Stimulated activated CD4-positive, alpha-beta T cell treated with anti-CD3 and anti-CD28 coated beads, Interleukin-1b, Interleukin-23, amount 100 ng/mL, for 48 hours (primary cell): Measurements from ENCODE around the gene AMN1.
"Not testable (repeated sequence)": the region's sequence is repeated elsewhere in the genome, so short reads cannot be mapped to it uniquely, and the experiment has no call there.

Source experiments
- DNase-seq: peaks from one replicate; pipeline ENCODE4 v3.0.0-alpha.2; 2020

Gene AMN1

DNA sequence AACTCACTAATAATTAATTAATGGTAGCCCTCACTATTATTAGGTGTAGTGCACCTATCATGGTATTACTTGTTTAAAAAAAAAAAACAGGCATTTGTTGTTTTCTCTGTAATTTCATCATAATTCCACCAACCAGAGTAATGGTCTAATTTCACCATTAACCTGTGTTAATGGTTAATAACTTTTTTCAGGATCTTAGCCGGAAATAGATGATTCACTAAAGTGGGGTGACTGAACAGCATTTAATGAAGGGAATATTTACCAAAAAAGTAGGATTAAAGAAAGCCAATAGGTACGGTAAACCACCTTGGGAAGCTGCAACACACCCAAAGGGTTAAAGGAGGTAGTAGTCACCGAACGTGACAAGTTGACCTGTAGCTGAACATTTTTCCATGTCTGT lies 56.3 kb downstream of the AMN1 start:
- no peak for DNase-seq

- DNase-seq: not testable (repeated sequence)
Measured at GRCh38 chr12:31669582-31669981, 59.2 kb downstream of the AMN1 start.

- DNase-seq: no peak
Measured at GRCh38 chr12:31669020-31669419, 59.8 kb downstream of the AMN1 start.

DNA sequence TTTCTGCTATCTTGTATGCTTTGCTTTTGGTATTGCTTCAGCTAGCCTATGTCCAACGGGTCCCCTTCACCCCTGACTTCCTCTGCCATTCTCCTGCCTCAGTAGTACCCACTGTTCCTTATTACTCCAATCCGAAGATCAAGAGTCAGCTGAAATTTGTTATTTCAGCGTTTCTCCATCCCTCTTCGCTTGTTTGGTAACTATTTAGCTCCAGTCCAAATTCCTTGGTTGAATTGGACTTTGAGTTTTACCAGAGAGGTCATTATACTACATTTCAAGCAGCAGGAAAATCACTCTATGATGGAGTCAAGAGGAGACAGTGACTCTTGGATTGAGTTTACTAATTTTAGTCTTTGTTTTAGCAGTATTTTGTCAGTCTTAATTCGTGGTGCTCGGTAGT lies 64.8 kb downstream of the AMN1 start:
- DNase-seq: no peak

GRCh38 chr12:31663576-31663975 lies 65.2 kb downstream of the AMN1 start:
- DNase-seq: no peak

- no peak for DNase-seq
Measured at GRCh38 chr12:31662176-31662849, 66.5 kb downstream of the AMN1 start.

DNA sequence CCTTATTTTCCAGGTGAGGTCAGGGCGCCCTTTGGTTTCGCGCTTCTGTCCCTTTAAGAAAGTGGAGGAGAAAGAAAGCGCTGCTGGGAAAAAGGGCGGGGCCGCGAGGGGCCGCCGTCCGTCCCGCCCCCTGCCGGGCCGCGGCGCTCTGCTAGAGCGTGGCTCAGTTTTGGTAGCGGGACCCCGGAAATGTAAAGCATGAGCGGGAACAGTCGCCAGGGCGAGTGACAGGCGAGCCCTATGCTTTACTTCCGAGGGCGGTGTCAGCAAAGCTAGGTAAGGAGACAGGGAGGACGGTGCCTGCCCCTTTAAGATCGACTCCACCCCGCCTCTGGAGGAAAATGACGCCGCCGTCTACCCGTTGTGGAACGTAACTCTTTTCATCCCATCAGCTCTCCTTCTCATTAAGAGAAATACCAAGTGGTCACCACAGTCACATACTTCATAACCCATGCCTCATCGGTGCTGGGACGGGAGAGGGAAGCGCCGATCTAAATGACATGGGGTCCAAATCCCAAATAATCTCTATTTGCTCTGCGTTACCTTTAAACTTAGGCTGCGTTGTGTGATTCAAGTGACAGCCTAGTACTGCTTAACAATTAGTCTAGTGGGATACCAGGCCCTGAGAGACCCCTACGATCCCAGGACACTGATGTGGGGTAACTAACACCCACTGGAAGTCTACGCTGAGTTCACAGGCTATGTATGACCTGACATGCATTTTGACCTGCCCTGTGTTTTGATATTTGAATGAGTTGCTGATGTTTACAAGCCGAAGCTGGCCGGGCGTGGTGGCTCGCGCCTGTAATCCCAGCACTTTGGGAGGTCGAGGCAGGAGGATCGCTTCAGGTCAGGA lies 69.5 kb downstream of the AMN1 start, which contains the start of gene ETFBKMT:
Gene ETFBKMT (plus strand): TSS at position 602 of the 856 bp plus-strand sequence. CDS start 2,266 bp downstream, outside the sequence.
- DNase-seq: peak; percentile 96

- DNase-seq: no peak
Measured at GRCh38 chr12:31658471-31659086, 70.2 kb downstream of the AMN1 start.

DNA sequence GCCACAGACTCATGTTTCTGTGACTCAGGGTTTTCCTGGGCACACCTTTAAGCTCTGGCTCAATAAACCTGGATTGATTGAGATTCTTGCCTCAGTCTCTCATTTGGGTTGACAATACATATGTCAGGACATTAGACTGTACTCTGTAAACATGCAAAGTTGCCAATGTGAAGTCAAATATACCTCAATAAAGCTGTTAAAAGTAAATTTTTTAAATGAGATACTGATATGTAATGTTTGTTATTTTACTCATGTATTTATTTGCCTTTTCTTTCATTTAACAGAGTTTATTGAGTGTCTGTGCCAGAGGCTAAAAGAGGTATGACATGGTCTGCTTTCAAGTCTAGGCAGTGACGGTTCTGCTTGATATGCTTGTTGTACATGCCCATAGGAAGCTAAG lies 73.0 kb downstream of the AMN1 start:
- no peak for DNase-seq

- DNase-seq: no peak
Measured at GRCh38 chr12:31655208-31655607, 73.6 kb downstream of the AMN1 start.

DNA sequence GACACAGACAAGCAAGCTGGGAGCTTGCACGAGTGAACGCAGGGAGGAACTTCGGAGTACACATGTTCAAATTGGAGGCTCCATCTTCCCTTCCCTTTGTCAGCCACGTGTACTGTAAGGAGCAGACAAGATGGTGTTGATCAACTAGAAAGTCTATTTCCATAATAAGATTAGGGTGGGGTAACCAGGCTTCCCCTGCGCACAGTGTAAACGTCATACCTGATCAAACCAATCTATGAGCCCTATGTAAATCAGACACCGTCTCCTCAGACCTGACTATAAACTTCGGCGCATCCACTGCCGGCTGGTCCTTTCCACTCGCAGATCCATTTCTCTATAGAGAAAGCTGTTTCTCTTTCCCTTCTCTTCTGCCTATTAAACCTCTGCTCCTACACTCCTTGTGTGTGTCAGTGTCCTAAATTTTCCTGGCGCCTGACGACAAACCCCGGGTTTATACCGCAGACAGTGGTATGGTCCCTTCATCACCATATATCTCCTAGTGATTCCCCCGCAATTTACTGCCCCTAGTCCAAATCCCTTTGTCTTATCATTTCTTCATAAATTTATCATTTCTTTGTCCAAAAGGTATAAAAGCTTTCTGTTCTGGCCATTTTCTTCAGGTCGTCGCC lies 76.8 kb downstream of the AMN1 start:
- DNase-seq: no peak

GRCh38 chr12:31650918-31651317 lies 77.9 kb downstream of the AMN1 start:
- DNase-seq: no peak

DNA sequence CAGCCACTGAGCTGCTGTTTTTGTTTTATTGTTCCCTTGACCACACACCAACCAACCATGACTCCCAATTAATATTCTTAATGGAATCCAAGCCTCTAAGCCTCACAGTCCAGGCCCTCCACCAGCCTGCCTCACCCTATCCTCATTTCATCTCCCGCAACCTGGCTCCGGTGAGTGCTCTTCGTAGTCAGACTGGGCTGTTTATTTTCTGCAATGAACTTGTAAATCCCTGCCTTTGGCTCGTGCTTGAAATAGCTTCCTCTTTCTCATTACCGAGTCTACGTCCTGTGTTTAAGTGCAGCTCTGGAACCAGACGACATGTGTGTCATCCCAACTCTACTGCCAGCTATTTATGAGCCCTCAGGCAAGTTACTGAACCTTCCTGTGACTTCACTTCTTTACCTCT lies 81.7 kb downstream of the AMN1 start:
- DNase-seq: no peak

DNA sequence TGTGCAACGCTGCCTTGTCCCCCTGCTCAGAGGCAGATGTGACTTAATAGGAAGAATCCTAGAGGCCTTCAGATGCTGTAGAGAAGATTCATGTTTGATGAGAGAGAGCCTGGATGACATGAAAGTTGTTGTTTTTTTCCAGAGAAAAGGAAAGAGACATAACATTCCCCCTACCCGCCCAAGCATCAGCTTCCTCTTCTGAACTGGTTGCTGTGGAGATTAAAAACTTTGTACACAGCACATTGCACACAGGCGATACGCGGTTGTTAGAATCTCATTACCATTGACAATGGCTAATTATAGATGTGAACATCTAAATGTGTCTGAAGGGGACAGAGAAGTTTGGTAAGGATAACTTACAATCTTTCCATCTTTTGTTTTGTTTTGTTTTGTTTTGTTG lies 82.9 kb downstream of the AMN1 start:
- DNase-seq: no peak

DNA sequence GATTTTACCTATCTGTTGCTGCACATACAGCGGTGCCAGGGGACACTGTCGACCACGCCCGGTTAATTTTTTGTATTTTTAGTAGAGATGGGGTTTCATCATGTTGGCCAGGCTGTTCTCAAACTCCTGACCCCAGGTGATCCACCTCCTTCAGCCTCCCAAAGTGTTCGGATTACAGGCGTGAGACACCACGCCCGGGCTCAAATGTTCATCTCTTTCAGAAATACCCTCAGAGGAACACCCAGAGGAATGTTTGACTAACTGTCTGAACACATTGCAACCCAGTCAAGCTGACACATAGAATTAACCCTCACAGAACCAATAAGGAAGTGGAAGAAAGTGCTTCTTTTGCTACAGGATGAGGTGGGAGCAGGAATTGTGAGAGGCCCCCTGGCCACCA lies 84.3 kb downstream of the AMN1 start:
- no peak for DNase-seq

DNA sequence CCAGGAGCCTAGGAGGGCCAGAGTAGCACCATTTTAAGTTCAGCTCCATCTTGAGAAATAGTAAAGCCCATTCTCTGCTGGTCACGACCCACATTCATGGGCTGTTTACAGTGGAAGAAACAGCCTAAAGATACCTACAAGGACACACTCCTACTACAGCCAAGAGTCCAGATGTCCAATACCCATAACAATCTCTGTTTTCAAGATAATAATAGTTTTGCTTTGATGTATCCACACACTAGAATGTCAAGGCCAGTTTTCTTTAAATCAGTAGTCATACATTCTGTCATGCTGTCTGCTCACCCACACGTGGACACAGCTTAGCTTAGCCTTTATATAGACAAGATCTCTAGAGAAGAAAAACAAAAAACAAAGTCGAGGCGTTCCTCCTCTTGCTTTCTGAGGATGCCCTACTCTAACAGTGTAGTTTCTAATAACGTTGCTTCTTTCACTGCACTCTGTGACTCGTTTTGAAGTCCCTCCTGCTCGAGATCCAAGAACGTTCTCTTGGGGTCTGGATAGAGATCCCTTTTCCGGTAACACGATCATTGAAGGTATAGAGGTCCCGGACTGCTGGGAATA lies 87.2 kb downstream of the AMN1 start:
- DNase-seq: no peak

DNA sequence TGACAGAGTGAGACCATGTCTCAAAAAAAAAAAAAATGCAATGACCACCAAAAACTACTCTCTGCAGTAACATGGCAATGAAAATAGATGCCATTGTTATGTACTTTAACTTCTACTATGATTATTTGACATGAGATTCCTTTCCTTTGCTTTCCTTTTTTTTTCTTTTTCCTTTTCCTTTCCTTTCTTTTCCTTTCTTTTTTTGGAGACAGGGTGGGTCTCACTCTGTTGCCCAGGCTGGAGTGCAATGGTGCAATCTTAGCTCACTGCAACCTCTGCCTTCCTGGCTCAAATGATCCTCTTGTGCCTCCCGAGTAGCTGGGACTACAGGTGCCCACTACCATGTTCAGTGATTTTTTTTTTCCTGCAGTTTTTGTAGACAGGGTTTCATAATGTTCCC lies 94.2 kb downstream of the AMN1 start:
- DNase-seq: no peak

- no peak for DNase-seq
Measured at GRCh38 chr12:31633464-31633863, 95.4 kb downstream of the AMN1 start.

DNA sequence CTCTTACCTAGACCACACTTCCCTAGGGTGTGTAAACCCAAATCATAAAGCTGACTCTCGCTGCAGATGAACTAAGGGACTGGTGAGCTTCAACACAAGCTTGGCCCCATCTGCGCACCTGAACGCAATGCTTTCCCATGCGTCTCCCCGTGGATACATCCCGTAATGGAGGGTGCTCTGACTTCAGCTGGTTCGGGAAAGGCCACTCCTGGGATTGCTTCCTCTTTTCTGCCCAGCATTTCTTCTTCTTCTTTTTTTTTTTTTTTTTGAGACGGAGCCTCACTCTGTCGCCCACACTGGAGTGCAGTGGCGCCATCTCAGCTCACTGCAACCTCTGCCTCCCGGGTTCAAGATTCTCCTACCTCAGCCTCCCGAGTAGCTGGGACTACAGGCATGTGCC lies 97.0 kb downstream of the AMN1 start:
- no peak for DNase-seq

- DNase-seq: no peak
Measured at GRCh38 chr12:31631023-31631724, 97.6 kb downstream of the AMN1 start.

DNA sequence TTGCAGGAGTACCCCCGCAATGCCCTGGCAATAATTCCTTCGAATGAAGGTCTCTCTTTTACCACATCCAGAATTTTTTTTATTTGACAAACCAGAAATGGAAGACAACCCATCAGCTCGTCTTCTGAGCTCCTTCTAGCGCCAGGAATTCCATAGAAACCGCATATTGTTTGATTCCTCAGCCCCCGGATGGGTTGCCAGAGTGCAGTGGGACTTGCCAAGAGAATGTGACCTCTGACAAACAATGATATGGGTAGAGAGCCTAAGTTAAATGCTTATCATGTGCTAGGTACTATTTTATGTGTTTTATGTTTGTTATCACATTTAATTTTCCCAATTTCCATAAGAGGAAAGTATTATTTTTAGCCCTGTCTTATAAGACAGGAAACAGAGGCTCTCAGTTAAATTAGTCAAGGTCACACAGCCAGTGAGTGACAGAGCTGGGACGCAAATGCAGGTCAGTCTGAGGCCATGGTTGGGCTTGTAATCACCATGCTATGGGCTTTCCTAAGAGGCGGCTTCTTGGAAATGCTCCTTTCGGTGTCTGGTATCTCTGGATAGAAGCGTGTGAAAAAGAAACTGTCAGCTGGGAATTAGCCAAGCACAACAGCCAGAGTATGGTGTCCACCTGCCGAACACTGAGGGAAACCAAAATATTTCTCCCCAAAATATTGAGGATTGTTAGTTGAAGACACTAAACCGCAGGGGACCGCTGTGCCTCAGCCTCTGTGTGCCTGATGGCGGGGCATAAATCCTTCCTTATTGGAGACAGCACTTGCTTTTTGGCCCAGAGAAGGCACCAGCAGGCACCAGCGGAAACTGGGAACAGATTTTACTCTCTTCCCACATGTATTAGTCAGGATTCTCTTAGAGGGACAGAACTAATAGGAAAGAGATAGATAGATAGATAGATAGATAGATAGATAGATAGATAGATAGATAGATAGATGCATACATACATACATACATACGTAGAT lies 98.8 kb downstream of the AMN1 start:
- DNase-seq: no peak
